Non-pigmented ciliary epithelial cell (primary cell): ENCODE results near the gene CCND3.
A peak's percentile ranks its signal among the peaks of the same experiment; 100 is the strongest.

Experiments
- DNase-seq: peaks from one replicate; pipeline ENCODE4 v3.0.0-alpha.2; 2010; ENCODE audit warnings: low read depth

CCND3 gene

DNA sequence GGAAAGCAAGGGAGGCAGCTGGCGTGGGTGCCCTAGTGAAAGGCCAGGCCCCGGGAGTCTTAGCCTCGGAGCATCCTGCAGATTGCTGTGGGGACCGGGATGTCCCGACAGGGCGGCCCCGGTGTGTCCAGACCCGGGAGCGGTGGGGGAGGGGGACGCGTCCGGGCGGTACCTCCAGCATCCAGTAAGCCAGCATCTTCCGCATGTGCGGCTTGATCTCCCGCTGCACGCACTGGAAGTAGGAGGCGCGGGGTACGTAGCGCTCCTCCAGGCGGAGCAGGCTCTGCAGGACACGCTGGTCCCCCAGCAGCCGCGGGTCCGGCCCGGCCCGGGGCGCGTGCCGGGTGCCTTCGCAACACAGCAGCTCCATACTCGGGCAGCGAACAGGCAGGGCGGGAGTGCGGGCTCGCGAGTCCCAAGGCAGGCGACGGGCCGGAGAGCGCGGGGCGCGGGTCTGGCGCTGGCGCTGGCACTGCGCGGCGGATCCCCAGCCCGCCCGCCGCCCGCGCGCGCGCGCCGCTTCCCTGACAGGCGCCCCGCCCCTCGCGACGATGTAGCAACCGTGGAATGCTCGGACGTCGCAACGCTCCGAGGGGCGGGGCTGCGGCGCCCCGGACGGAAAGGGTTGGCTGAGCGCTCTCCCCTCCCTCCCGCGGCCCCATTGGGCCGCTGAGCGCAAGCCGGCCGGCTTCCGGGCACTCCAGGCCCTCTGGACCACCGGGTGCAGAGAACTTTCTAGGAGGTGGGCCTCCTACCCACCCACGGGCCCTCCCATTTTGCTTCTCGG is at the start of gene CCND3:
Gene CCND3 (minus strand): TSS at position 529 of the 787 bp plus-strand sequence. CDS start 159 bp downstream, at position 370.
- peak; percentile 54 for DNase-seq

DNA sequence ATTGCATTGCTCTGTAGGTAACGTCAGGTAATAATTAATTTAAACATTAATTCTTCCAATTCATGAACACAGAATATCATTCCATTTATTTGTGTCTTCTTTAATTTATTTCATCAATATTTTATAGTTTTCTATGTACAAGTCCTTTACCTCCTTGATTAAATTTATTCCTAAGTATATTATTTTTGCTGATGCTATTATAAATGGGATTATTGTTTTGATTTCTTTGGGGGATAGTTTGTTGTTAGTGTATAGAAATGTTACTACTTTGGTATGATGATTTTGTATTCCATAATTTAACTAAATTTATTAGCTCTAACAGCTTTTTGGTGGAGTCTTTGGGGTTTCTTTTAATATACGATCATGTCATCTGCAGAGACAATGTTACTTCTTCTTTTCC is 44.7 kb upstream of the CCND3 start:
- DNase-seq, result no peak

DNA sequence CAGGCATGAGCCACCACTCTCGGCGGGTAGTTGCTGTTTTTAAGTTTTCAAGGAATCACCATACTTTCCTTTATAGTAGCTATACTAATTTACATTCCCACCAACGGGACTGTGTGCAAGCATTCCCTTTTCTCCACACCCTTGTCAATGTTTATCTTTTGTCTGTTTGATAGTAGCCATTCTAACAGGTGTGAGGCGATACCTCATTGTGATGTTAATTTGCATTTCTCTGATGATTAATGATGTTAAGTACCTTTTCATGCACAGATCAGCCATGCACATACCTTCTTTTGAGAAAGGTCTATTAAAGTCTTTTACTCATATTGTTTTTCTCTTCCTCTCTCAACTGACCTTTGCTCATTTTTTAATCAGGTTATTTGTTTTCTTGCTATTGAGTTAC is 43.0 kb upstream of the CCND3 start:
- DNase-seq, result no peak

DNA sequence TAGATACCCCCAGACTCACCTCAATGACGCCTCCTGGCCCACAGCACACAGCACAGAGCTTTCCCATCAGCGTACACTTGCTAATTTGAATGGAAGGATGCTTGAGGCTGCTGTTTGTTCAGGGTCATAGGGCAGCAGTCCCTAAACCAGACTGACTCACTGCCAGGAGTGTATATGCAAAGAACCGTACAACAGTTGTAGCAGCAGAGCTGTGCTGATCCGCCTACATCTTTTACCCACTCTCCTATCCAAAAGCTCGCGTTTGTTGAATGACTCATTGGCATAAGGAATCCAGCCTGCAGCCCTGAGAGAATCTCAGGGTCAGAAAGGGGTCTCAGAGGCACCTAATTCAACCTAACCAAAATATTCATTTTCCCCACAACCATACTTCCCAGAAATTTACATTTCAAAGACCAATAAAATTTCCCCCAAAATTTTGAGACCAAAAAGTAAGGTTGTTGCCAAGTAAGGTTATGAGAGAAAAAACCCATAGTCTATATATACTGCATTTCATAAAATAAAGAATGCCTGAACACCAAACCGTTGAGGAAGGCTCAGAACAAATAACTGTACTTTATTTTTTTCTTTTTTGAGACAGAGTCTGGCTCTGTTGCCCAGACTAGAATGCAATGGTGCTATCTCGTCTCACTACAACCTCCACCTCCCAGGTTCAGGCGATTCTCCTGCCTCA is 35.3 kb upstream of the CCND3 start:
- peak; percentile 86 for DNase-seq

DNA sequence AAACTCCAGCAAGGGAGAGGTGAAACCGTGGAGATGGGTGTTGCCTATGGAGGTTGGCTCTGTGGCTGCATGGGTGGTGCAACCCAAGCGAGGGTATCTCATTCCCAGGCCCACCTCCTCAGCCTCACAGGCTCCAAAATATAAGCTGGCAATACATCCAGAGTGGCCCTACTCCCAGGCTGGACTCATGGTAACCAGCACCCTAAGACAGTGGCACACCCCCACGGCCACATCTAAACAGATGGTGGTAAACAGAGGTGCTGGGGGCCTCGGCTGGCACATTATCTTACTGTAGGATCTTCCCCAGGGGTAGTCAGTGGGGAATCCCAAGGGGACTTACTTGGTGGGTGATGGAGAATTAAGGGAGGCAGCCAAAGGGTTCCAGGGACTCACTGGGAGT is 33.7 kb upstream of the CCND3 start:
- no peak for DNase-seq

DNA sequence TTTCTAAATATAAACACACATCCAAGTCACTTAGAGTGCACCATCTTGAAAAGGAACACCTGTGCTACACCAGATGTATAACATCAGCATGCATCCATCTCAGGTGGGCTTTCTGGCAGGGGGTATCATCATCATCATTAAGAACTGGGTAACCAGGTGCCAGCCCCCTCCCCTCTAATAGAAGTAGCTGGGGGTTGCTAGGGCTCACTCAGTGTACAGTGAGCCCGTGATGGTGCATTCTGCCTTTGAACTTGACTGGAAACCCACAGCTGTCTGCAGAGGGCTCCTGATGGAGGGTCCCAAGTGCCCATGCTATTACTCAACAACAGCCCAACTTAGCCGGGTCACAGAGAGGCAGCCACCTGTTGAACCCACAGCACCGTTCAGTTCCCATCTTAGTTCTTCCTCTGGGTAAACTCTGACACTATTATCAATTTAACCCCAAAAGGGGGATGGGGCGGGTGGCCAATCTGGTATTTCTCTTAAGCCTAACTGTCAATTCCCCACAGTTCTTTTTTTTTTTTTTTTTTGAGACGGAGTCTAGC is 32.7 kb upstream of the CCND3 start:
- no peak for DNase-seq

DNA sequence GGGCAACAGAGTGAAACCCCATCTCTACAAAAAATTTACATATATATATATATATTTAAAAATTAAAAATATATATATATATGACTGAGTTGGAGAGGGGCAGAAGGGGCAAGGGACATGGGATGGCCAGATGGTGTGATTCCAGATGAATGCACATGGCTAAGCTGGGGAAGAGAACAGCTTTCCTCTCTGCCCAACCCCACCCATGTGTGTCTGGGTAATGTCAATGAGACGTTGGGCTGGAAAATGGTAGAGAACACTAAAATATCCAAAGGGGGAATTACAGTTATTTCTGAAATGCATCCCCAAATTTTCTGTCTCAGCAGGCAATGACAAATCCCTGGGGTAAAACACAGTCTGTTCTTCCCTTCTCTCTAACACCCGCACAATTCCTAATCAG is 31.2 kb upstream of the CCND3 start:
- no peak for DNase-seq

DNA sequence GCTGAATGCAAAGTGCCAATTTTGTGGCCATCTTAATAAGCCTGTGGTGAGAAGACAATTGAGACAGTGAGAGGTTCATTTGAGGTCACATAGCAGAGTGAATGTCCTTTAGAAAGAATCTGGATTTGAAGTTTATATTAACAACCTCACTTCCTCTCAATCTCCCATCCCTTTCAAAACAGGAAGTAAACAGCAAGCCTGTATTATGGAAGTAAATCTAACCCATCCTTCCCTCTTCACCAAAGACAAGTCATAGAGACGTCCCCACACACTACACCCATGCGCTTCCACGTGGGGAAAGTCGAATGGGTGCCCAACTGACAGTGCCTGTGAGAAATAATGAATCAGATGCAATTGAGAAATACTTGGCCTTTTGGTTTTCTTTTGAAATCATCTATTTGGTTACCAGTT is 28.8 kb upstream of the CCND3 start:
- no peak for DNase-seq

DNA sequence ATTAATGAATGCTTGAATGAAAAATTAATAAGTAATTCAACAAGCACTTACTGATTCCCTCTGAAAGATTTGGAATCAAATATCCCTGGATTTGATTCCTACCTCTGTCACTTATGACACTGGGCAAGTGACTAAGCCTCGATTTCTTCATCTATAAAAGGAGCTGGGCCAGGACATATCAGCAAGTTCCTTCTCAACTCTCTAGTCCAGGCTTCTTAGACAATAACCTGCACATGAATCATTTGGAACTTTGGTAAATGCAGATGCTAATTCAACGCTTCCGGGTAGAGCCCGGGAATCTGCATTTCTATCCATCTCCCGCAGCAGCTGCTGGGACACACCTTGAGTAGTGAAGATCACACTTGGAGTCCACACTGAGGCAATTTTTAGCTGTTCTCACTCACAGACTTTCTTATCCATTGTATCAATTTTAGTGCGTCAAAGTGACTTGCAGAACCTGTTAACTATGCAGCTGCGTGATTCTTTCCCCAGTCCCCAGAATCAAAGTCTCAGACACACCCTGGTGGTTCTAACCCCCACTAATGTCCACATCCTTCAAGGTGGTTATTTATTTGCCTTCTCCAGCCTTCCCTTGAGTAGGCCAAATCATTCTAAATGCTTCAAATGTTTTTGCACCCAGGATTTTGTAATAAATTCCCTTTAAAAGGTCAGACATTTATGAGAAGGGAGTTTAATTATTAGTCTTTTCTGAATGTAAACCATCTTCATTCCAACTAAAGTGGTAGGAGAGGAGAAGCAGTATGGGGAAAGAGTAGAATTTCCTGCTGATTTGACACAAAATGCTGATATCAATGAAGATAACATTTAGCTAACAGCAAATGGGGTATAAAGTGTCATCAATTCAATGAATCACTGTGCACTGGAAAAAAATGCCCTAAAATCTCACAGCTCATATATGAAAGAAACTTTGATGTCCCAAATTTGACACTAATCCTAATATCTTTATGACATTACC is 26.0 kb upstream of the CCND3 start:
- peak; percentile 26 for DNase-seq

DNA sequence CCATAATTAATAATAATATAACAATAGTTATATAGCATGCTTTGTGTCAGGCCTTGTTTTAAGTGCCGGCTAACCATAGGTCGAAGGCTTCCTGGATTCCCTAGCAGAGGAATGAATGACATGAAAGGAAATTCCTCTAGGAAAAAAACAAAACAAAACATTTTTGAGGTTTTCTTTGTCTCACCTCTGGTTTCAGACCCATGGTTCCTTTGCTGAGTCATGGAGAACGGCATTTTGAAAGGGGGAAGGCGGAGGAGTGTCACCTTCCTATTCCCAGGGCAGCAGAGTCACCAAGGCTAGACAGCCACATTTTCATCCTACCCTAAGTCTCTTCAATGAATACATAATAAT is 25.3 kb upstream of the CCND3 start:
- peak; percentile 67 for DNase-seq

DNA sequence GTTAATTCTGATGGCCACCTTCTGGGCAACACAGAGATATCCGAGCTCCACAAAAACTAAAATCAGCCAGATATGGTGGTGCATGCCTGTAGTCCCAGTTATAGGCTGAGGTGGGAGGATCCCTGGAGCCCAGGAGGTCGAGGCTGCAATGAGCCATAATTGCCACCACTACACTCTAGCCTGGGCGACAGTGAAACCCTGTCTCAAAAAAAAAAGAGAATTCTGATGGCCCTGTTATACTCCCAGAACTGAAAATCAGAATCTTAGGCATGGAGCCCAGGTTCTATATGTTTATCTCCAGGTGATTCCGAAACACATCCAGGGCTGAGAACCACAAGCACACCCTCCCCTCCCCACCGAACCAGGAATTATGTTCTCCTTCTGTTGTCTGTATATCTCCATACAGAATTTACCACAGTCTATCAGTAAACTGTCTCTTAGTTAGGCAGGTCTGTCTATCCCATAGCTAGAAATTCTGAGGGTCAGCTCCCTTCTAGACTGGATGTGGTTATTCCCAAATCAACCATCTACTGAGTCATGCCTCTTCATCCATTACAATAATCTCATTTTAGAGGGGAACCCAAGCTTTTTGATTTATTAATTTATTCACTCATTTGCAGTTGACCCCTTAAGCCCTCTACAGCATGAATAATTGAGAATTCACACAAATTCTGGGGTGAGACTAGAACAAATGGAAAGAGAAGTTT is 24.8 kb upstream of the CCND3 start:
- no peak for DNase-seq

DNA sequence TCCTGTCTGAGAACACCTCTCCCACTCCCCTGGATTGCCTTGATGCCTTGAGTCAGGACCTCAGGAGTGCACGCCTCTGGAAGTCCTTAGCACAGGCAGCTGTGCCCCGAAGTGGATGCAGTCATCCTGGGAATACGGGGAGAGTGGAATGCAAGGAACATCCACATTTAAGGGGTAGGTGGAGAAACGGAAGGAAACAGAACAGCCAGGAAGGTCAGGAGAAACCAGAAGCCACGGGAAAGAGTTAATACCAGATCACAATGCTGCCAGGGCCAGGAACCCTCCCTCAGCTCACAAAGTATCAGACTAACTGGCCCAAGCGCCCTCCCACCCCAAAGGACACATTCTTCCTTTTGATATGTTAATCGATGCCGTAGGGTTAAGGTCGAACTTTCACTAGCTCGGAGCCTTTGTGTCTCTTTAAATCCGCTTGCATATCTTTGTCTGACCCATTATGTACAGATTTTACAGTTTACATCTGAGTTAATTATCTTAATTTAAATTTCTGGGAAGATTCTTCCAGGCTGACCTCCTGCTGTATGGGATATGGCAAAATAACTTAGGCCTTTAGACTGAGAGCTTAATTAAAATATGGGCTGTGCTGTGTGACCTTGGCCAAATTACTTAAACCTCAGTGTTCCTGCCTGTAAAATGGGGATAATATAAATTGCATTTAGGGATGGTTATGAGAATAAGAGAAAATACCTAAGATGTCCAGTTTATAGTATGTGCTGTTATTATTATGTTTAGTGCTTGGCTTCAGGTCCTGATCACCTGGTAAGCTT is 24.0 kb upstream of the CCND3 start:
- DNase-seq, result no peak

DNA sequence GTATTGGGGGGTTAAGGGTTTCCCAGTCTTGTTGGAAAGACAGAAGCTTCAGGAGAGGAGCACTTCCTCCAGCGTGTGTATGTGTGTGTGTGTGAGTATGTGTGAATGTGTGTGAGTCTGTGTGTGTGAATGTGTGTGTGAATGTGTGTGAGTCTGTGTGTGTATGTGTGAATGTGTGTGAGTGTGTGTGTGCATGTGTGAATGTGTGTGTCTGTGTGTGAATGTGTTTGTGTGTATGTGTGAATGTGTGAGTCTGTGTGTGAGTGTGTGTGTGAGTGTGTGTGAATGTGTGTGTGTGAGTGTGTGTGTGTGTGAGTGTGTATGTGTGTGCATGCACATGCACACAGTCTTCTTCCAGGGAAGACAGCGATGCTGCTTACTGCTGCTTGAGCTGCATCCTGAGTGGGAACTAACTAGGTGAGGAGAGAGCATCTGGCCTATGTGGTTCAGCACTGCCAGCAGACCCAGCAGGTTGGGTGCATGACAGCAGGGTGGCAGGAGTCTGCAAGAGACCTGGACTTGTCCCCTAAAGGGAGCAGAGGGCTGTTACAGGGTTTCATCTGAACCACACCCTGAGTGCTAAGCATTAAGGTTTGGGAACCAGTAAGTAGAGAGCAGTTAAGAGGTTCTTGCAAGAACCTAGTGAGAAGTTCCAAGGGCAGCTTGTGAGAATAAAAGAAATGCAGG is 22.7 kb upstream of the CCND3 start:
- no peak for DNase-seq

DNA sequence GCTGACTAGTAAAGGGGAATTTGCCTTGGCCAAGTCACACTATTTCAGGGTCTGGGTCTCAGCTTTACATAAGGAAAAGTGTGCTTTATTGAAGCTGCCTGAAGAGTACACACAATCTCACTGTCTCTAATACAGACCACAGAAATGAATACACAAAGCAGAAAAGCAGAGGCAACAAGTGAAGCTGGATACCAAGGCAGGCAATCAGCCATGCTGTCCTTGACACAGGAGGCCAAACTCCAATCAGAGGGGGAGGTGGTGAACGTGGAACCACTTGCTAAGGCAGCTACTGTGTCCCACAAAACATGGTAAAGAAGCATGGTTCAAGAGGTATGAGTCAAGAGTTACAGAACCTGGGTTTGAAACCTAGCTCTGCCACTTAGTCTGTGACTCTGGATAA is 21.8 kb upstream of the CCND3 start:
- DNase-seq, result no peak

DNA sequence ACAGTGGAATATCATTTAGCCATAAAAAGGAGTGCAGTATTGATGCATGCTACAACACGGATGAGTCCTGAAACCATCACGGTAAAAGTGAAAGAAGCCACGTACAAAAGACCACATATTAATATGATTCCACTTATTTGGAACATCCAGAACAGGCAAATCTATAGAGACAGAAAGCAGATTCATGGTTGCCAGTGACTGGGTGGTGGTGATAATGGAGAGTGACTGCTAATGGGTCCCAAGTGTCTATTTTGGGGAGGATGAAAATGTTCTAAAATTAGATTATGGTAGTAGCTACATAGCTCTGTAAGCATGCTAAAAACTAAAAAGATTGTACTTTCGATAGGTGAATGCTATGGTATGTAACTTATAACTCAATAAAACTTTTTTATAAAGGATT is 18.4 kb upstream of the CCND3 start:
- DNase-seq, result no peak

DNA sequence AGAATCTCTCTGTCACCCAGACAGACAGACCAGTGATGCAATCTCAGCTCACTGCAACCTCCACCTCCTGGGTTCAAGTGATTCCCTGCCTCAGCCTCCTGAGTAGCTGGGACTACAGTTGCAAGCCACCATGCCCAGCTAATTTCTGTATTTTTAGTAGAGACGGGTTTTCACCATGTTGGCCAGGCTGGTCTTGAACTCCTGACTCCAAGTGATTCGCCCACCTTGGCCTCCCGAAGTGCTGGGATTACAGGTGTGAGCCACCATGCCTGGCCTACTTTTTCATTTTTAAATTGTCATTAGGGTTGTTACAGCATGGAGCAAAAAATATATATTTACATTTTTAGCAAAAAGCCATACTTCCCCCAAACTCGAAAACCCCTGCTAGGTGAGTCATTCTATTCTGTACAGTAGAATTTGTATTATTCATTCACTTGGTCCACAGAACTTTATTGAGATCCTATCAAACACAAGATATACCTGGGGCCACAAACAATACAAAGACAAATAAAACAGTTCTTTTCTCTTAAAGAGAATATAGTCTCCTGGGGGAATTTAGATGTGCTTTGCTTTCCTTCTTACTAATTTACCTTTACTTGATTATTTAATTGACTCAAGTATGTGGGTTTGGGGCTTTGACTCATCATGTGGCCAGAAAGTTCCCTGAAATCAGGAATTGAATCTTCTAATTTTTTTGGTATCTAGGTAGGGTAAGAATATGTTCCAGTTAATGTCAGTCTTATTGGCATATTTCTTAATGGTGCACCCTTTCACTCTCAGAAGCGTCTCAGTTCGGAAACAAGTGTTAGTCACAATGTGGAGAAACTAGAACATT is 16.6 kb upstream of the CCND3 start:
- no peak for DNase-seq

DNA sequence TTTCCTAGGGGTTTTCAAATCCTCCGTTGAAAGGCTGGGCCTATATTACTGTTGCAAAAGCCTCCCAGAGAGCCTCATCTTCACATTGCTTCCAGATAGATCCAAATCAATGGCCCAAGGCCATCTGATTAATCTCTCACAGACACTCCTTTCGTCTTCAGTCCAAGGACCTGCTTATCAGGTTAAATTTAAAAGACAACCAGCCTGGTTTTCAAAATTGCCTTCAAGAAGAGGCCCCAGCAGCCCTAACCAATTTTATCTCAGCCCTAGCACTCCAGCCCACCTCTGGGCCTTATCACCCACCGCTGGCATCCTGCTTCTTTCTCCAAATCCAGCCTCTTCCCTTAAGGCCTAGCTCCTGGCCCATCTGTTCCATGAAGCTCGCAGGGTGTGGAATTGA is 15.5 kb upstream of the CCND3 start:
- DNase-seq, result no peak

DNA sequence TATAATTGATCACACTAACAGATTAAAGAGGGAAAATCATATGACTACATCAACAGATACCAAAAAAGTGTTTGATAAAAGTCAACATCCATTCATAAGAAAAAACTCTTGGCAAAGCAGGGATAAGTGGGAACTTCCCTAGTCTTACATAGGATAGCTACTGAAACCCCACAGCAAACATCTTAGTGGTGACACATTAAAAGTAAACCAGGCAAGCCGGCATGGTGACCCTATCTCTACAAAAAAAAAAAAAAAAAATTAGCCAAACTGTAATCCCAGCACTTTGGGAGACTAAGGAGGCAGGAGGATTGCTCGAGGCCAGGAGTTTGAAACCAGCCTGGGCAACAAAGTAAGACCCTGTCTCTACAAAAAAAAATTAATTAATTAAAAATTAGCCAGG is 13.8 kb upstream of the CCND3 start:
- DNase-seq, result no peak

DNA sequence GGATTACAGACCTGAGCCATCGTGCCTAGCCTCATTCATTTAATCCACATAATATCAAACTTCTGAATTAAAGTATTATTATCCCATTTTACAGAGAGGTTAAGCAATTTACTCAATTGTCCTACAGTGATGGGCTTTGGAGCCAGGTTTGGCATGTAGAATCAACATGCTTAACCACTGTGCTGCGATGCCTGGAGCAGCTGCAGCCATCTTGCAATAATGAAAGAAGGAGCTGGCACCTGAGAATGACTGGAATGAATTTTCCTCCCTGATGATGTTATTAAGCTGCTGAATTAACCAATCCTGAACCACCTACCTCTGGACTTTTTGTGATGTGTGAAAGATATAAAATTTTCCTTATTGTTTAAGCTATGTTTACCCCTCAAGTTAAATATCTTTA is 13.1 kb upstream of the CCND3 start:
- DNase-seq, result no peak
